Smooth muscle cell of trachea (primary cell): ENCODE data around the gene GTF3C1. TPM values are rescaled to one million over a fixed set of nuclear protein-coding genes. Genes with fewer than 3 reads are reported as not detected.

Experiments used
- total RNA-seq: library from RNA; depleted of rRNA; stranded (reverse); fragments of >200 nt; gene quantifications from 2 replicates; pipeline ENCODE4 v1.2.1, GENCODE V29; 2014

The GTF3C1 gene, protein sequence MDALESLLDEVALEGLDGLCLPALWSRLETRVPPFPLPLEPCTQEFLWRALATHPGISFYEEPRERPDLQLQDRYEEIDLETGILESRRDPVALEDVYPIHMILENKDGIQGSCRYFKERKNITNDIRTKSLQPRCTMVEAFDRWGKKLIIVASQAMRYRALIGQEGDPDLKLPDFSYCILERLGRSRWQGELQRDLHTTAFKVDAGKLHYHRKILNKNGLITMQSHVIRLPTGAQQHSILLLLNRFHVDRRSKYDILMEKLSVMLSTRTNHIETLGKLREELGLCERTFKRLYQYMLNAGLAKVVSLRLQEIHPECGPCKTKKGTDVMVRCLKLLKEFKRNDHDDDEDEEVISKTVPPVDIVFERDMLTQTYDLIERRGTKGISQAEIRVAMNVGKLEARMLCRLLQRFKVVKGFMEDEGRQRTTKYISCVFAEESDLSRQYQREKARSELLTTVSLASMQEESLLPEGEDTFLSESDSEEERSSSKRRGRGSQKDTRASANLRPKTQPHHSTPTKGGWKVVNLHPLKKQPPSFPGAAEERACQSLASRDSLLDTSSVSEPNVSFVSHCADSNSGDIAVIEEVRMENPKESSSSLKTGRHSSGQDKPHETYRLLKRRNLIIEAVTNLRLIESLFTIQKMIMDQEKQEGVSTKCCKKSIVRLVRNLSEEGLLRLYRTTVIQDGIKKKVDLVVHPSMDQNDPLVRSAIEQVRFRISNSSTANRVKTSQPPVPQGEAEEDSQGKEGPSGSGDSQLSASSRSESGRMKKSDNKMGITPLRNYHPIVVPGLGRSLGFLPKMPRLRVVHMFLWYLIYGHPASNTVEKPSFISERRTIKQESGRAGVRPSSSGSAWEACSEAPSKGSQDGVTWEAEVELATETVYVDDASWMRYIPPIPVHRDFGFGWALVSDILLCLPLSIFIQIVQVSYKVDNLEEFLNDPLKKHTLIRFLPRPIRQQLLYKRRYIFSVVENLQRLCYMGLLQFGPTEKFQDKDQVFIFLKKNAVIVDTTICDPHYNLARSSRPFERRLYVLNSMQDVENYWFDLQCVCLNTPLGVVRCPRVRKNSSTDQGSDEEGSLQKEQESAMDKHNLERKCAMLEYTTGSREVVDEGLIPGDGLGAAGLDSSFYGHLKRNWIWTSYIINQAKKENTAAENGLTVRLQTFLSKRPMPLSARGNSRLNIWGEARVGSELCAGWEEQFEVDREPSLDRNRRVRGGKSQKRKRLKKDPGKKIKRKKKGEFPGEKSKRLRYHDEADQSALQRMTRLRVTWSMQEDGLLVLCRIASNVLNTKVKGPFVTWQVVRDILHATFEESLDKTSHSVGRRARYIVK (N-terminal part only)
- total RNA-seq = 81.0 and 110 TPM in 2 replicates

DNA sequence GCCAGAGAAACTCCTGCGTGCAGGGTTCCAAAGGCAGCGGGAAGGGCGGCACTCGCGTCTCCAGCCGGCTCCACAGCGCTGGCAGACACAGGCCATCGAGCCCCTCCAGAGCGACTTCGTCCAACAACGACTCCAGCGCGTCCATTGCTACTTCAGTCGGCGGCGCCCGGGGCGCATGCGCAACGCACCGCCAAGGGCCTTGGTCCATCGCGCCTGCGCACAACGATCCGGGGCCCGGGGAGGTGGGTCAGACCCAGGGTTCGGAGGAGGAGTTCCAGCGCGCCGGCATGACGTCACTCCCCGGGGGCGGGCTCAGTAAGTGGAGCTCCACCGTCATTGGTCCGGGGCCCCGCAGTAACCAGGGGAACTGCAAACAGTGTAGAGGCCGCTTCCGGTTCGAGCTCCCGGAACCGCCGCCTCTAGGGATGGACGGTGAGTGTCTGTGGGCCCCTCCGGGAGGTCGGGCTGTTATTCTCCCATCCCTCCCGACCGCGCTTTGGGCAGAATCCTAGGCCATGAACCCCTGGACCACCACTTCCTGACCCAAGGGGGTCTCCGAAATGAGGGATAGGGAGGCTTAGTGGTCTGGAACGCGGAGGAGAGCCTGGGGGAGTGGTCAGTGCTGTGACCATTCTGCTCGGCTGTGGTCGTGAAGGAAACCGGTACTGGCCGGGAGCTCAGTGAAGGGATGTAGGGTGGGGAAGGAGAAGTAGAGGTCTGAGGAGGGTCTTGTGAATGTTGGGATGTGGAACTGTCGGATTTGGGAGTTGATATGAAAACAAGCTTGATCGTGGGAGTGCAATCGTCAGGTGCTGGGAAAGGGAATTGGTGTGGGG, at the start of gene GTF3C1, which contains the start of gene KATNIP:
Gene GTF3C1, minus strand, starts transcription at position 168 of the 836 bp plus-strand sequence. Its CDS starts 23 bp downstream, at position 145.
Gene KATNIP, plus strand, starts transcription at position 399 of the 836 bp plus-strand sequence. Its CDS starts 27 bp downstream, at position 426.

Other genes with a start within 250 kb of the GTF3C1 start
- gene IL4R, start 235.9 kb downstream of the GTF3C1 start, total RNA-seq = 17.9 and 29.8 TPM in 2 replicates
- 0.83 and 2.2 TPM in 2 replicates for gene IL21R, start 147.7 kb downstream of the GTF3C1 start, total RNA-seq
- 24.1 and 35.4 TPM in 2 replicates for gene KATNIP, start 231 bp upstream of the GTF3C1 start, total RNA-seq